ENCODE measurements around the gene GRIA1.

Gene GRIA1

DNA sequence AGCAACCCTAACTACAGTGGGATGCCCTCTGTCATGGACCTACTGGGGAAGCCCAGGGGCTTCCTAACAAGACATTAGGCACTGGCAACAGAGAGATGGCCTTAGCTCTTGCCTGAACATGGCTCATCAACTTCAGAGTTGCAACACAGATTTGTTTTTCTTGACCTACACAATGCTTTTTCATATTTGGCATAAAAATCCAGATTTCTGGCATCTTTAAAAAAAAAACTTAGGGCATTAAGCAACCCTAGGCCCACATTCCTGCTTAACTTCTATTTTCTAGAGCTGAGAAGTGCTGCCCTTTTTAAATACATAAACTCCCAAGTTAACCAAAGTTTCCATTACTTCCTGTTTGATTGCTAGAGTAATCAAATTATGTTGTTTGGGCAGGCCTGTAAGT lies 8.0 kb downstream of the GRIA1 start:
- no peak for DNase-seq (ENCODE audit: low spot score)

- no peak for DNase-seq (ENCODE audit: low spot score)
Measured at GRCh38 chr5:153500178-153500577, 9.7 kb downstream of the GRIA1 start.

DNA sequence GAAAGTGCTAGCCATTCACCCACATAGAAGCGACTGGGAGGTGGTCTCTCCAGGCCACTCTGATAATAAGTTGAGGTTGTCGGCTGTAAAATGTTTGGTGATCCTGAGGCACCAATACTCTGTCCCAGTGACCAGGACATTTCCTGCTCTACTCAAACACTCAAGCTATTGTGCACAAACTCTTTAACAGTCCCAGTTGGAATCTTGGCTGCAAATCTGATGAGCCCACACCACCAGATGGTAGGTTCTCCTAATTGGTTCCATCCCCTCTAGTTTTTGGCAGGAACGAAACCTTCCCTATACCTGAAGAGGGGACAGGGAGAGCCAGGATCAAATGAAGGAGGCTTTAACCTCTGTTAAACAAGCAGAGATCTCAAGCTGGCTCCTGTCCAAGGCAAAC lies 14.3 kb downstream of the GRIA1 start:
- DNase-seq (ENCODE audit: low spot score): no peak

GRCh38 chr5:153508700-153509099 lies 18.2 kb downstream of the GRIA1 start:
- DNase-seq (ENCODE audit: low spot score): no peak

DNA sequence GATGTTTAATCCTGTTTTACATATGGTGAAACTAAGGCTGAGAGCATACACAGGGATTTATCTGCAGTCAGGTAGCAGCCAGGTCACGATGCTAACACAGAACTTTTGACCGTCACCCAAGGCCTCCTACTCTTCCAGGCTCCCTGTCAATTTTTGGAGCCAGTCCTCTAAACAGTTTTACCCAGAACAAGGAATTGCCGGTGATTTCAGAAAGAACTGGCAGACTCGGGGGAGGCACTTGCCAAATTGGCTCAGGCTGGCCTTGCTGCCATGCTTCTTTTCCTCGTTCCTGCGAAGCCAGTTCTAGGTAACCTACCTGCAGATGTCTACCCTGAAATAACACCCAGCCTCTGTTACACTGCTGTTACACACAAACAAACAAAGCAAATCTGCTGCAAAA lies 21.2 kb downstream of the GRIA1 start:
- DNase-seq (ENCODE audit: low spot score): no peak

- DNase-seq (ENCODE audit: low spot score): no peak
Measured at GRCh38 chr5:153513156-153513555, 22.7 kb downstream of the GRIA1 start.

GRCh38 chr5:153515301-153515700 lies 24.8 kb downstream of the GRIA1 start:
- no peak for DNase-seq (ENCODE audit: low spot score)

DNA sequence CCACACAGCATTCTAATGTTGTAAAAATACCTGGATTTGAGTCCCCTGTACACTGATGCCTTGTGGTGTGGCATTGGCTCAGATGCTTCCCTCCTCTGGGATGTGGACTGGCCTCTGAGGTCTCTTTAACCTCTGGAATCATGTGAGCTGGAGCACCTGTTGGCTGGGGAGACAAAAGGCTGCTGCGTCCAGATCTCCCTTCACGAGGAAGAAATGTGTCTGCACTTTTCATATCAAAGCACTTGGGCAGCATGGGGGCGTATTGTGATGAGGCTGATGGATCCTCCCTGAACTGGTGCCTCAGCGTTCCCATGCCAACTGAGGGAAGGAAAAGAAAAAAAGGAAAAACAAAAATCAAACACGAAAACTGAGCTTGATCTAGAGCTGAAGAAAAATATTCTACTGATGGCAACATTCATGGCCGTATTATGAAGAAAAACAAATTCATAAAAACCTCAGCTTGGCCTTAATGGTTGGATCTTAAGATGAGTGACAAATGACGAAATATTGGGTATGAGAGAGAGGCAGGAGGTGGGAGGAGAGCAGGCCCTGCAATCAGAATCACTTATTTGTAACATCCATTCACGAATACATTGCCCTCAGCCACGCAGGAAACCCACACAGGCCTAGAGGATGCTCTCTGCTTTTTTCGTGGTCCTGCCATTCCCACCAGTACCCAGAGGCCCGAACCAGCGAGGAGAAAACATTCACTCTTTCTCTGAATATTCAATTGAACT lies 26.2 kb downstream of the GRIA1 start:
- DNase-seq (ENCODE audit: low spot score): no peak

- no peak for DNase-seq (ENCODE audit: low spot score)
Measured at GRCh38 chr5:153517241-153517611, 26.8 kb downstream of the GRIA1 start.

GRCh38 chr5:153520137-153520536 lies 29.7 kb downstream of the GRIA1 start:
- DNase-seq (ENCODE audit: low spot score): no peak

DNA sequence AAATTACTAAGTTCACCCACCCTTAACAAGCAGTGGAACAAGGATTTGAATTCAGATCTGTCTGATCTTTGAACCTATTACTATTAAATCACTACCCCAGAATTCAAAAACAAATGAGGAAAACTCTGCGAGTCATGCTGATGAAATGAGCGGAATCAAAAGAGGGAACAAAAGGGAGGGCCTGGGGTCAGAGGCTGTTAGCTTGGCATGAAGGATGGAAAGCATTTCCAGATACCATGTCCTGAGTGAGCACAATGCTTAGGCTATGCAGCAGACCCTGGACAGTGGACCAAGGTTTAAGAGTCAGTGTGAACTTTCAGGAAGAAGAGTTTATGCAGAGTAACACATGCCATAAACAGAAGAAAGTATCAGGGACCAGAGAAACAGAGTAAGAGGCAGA lies 30.5 kb downstream of the GRIA1 start:
- DNase-seq (ENCODE audit: low spot score): no peak

GRCh38 chr5:153523211-153523610 lies 32.7 kb downstream of the GRIA1 start:
- no peak for DNase-seq (ENCODE audit: low spot score)

- no peak for DNase-seq (ENCODE audit: low spot score)
Measured at GRCh38 chr5:153523831-153524230, 33.4 kb downstream of the GRIA1 start.

DNA sequence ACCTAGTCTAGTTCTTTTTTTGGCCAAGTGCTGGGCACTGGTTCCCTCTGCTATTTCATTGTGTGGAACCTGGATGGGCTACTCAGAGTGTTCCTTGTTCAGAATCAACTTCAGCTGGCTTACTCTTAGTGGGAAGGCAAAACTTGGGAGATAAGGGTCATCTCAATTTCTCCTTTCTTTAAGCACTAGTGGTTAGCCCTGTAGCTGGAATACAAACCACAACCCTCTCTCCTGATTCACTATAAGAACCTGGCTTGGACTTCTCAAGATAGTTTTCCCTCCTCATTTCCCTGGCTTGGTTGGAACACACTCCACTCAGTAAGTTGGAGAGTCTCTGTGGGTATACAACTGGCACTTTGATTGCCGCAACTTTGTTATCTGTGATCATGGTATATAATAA lies 35.1 kb downstream of the GRIA1 start:
- no peak for DNase-seq (ENCODE audit: low spot score)

DNA sequence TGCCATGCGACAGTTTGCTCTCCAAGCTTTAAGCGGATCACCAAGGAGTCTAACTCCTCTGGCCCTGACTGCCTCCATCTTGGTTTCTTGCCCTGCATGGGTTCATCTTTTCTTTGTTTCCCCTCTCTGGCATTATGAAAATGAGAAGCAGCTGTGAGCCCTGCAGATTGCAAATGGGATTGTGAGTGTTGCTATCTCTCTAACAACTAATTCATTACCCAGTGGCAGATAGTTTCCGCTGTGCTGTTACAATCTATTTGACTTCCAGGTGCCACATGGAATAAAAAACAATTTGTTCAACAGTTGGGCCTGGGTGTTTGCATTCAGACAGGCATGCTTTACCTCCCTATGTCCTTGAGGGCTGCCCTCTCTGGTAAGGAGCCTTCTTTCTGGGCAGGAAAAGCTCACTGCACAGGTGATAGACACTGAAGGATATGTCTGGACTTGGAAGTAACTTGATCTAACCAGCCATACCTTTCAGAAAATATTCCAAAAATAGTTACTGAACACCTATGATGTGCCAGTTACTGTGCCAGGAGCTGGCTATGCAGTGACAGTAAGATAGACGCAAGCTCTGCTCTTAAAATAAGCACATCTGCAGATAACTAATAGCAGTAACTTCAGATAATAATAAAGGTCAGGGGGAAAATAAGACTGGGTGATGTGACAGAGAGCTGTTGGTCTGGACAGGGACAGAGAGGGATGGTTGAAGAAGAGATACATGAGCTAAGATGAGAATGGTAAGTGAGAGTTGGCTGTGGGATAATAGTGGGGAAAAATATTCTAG lies 40.1 kb downstream of the GRIA1 start:
- DNase-seq (ENCODE audit: low spot score): no peak

DNA sequence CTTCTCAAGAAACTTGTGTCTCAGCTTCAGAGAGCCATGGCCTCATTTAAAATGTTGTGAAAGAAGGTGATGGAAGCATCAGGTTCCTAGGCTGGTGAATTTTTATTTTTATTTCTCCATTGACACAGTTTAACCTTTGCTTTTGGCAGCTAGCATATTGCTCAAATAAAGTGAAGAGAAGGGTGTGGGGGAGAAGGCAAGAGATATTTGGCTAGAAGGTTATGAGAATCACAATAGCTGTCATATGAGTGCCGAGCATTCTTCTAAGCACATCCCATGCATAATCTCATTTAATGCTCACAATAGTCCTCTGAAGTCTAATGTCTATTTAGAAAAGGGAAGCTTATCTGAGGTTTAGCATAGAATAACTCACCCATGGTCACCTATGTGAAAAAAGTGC lies 43.1 kb downstream of the GRIA1 start:
- no peak for DNase-seq (ENCODE audit: low spot score)

DNA sequence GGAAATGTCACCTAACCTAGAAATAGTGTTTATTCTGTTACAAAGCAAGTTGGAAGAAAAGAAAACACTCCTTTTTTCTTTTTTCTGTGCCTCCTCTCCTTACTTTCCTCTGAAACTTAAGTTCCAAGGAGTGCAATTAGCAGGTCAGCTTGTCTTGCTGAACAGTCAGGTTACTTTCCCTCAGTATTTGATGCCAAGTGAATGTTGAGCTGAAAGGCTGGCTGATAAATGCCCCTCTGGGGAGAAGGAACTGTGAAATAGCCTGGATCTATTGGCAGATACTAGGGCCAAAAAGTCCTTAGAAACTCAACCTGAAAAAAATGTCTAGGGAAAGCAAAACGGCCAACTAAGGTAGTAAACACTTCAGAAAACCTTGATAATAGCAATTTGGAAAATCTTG lies 43.6 kb downstream of the GRIA1 start:
- DNase-seq (ENCODE audit: low spot score): no peak

DNA sequence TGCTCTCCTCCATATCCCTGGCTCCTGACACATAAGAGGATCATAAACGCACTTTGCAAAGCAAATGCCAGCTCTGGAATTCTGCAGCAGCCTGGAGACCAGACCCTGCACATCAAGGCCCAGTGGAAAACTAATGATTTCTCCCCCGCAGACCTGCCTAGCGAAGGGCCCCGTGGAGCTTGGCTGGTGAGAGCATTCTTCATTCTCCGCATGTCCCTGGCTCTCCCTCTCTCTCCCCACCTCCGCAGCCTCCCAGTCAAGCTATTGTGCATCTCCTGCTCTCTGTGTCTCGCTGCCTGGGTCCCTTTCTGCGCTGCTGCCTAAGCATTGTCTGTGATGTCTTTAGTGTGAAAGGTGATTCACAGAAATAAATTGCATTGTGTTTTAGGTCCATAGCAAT lies 46.7 kb downstream of the GRIA1 start:
- no peak for DNase-seq (ENCODE audit: low spot score)

- DNase-seq (ENCODE audit: low spot score): no peak
Measured at GRCh38 chr5:153539983-153540382, 49.5 kb downstream of the GRIA1 start.

DNA sequence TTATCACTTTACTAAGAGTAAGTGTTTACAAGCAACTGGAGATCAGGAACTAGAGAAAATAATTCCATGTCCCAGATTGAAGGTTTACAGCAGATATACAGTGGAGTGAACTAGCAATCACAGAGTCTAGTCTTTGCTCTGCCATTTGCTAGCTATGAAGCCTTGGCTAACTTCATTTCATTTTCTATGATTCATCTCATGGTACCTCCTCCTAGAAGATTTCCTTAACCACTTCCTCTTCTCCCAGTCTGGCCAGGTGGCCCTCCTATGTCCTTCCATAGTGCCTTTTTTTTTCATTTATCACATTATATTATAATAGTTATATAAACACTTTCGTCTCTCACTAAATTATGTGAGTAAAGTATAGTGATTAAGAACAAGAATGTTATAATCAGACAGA lies 52.1 kb downstream of the GRIA1 start:
- DNase-seq (ENCODE audit: low spot score): no peak

- DNase-seq (ENCODE audit: low spot score): no peak
Measured at GRCh38 chr5:153543288-153543687, 52.8 kb downstream of the GRIA1 start.

DNA sequence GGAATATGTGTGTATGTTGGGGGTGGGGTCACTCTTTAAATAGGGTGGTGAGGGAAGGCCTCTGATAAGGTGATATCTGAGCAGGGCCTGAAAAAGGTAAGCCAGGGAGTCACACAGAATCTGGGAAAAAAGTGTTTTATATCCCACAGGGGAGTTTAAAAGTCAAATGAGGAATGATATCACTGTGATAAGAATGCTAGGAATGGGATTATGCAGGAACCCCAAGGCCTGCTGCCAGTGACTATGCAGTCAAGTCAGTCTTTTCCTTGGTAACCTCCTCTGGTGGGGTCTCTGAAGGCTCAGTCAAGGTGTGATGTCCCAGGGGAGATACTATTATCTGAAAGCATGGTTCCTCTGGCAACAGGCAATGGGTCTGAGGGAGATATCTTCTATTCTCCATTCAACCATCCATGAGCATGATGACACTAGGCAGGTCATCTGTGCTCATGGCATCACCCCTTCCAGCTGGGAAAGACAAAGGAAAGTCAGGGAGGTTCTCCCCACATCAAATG lies 53.5 kb downstream of the GRIA1 start:
- no peak for DNase-seq (ENCODE audit: low spot score)

- no peak for DNase-seq (ENCODE audit: low spot score)
Measured at GRCh38 chr5:153544706-153545105, 54.2 kb downstream of the GRIA1 start.

DNA sequence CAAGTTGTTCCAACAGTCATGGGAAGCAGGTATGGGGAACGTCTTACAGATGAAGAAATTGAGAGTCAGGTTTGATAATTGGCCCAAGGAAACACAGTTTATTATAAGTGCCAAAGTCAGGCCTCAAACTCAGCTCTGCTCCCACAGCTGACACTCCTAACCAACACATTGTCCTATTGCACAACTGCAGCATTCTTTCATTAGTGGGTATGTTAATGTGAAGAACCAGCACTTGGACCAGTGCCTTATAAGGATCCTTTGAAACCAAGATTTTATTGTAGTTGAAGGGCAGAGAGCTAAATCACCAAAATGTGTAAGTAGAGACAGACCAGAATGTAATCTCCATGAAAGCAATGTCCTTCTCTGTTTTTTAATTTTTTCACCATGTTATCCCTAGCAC lies 56.1 kb downstream of the GRIA1 start:
- no peak for DNase-seq (ENCODE audit: low spot score)
